Measurements from ENCODE around the gene FGL2.

FGL2 gene

GRCh38 chr7:77208416-77208815 lies 8.8 kb upstream of the FGL2 start:
- TF ChIP-seq CTCF (IDR thresholded peaks at IDR 0.05) (no peak), ZFX (IDR thresholded peaks at IDR 0.05; ENCODE audit: borderline replicate concordance) (no peak)
- no peak overlapping the region for H3K27ac ChIP-seq

GRCh38 chr7:77205706-77206105 lies 6.1 kb upstream of the FGL2 start:
- no peak overlapping the region for H3K27ac ChIP-seq
- no peak for TF ChIP-seq ZFX (IDR thresholded peaks at IDR 0.05; ENCODE audit: borderline replicate concordance)
- TF ChIP-seq CTCF (IDR thresholded peaks at IDR 0.05) = no peak

GRCh38 chr7:77202481-77202976 lies 2.9 kb upstream of the FGL2 start:
- TF ChIP-seq ZFX (IDR thresholded peaks at IDR 0.05; ENCODE audit: borderline replicate concordance) = no peak
- no peak for TF ChIP-seq CTCF (IDR thresholded peaks at IDR 0.05)
- no peak overlapping the region for H3K27ac ChIP-seq

GRCh38 chr7:77200542-77200941 lies 923 bp upstream of the FGL2 start:
- no peak for TF ChIP-seq ZFX (IDR thresholded peaks at IDR 0.05; ENCODE audit: borderline replicate concordance)
- TF ChIP-seq CTCF (IDR thresholded peaks at IDR 0.05) = no peak
- H3K27ac ChIP-seq = no peak overlapping the region

GRCh38 chr7:77197141-77197540 lies 2.5 kb downstream of the FGL2 start:
- H3K27ac ChIP-seq = no peak overlapping the region
- TF ChIP-seq CTCF (IDR thresholded peaks at IDR 0.05) = no peak
- no peak for TF ChIP-seq ZFX (IDR thresholded peaks at IDR 0.05; ENCODE audit: borderline replicate concordance)

GRCh38 chr7:77188731-77189437 lies 10.7 kb downstream of the FGL2 start:
- TF ChIP-seq ZFX (IDR thresholded peaks at IDR 0.05; ENCODE audit: borderline replicate concordance) (no peak), CTCF (IDR thresholded peaks at IDR 0.05) (no peak)
- no peak overlapping the region for H3K27ac ChIP-seq

- TF ChIP-seq CTCF (IDR thresholded peaks at IDR 0.05) (no peak), ZFX (IDR thresholded peaks at IDR 0.05; ENCODE audit: borderline replicate concordance) (no peak)
- no peak overlapping the region for H3K27ac ChIP-seq
Observed at GRCh38 chr7:77185866-77186265, 13.8 kb downstream of the FGL2 start.

Data from 22Rv1 (cell line).